HepG2 (cell line): ENCODE data around the gene TADA2B. TPM values are rescaled to one million over a fixed set of nuclear protein-coding genes. Genes with fewer than 3 reads are reported as not detected.

ENCODE experiments used
- BRF2 ChIP-seq: sonication (generic); formaldehyde crosslinking; IDR thresholded peaks from 2 replicates; pipeline ENCODE4 v1.8.1; 2022; ENCODE audit warnings: mild to moderate bottlenecking, missing genetic modification reagents
- HNF1A ChIP-seq, 2 experiments: sonication (generic) in 1 of 2; formaldehyde crosslinking in 1 of 2; IDR thresholded peaks; 2 replicates each; pipeline versions ENCODE4 v1.4.0 to v1.6.1; 2016 to 2020; ENCODE audit warnings: borderline replicate concordance in 1 of 2, low read depth in 1 of 2, mild to moderate bottlenecking in 1 of 2, missing genetic modification reagents in 1 of 2
- polyA plus RNA-seq, 8 experiments: library from polyadenylated mRNA; depleted of rRNA in 3 of 8; stranded (reverse) in 7 of 8; unstranded in 1 of 8; fragments of >200 nt; fragmentation: Illumina TruSeq in 4 of 8; extraction: Trizol in 4 of 8; gene quantifications; 2 replicates each; pipeline versions ENCODE4 v1.2.1 to v1.2.3, GENCODE V29; 2011 to 2016; ENCODE audit warnings: low read depth in 4 of 8, missing spikeins in 1 of 8, mixed read lengths in 1 of 8; ENCODE audit not compliant: insufficient read depth in 1 of 8
- total RNA-seq, 5 experiments: library from RNA; depleted of rRNA; stranded (reverse); fragments of >200 nt; fragmentation: Illumina TruSeq; extraction: Trizol; gene quantifications; 2 replicates each; pipeline ENCODE4 v1.2.3, GENCODE V29; 2016; ENCODE audit warnings: low read depth in 1 of 5
- TF ChIP-seq, protein P1 (sequence below): sonication (generic); formaldehyde crosslinking; IDR thresholded peaks from 2 replicates; pipeline ENCODE4 v1.5.1; 2020; ENCODE audit warnings: mild to moderate bottlenecking, missing genetic modification reagents, borderline replicate concordance
- TF ChIP-seq, protein P2 (sequence below): IDR thresholded peaks from 2 replicates; pipeline ENCODE4 v1.6.1; 2016; ENCODE audit warnings: low read depth, missing genetic modification reagents, missing compliant biosample characterization

TADA2B gene
- total and polyA plus RNA-seq, 2 of the 13 experiments (the other 11 are each of a cell fraction or from before 2014, with no cell fraction given): 4.6 to 8.9 TPM

DNA sequence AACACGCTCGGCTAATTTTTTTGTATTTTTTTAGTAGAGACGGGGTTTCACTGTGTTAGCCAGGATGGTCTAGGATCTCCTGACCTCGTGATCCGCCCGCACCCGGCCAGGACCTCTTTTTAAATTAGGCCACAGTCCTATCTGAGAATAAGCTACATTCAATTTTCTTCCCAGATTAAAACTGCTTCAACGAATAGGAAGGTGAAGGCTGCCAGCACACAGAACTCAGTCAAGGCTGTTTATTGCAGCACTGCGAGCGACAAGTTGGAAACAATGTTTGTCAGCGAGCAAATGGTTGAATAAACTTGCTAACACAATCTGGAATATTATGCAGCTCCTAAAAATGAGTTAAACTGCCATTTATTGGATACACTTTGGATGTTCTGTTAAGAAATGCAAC lies 22.8 kb downstream of the TADA2B start (continued):
- TF ChIP-seq BRF2 (CRISPR knock-in tag) (no peak), HNF1A (IDR thresholded peaks at IDR 0.05; ENCODE audit: low read depth) (no peak), HNF1A (CRISPR knock-in tag; IDR thresholded peaks at IDR 0.05; ENCODE audit: borderline replicate concordance) (no peak)
- TF ChIP-seq, protein P1, sequence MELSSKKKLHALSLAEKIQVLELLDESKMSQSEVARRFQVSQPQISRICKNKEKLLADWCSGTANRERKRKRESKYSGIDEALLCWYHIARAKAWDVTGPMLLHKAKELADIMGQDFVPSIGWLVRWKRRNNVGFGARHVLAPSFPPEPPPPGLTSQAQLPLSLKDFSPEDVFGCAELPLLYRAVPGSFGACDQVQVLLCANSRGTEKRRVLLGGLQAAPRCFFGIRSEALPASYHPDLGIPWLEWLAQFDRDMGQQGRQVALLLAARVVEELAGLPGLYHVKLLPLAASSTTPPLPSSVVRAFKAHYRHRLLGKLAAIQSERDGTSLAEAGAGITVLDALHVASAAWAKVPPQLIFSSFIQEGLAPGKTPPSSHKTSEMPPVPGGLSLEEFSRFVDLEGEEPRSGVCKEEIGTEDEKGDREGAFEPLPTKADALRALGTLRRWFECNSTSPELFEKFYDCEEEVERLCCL (CRISPR knock-in tag): no peak
- TF ChIP-seq, protein P2, sequence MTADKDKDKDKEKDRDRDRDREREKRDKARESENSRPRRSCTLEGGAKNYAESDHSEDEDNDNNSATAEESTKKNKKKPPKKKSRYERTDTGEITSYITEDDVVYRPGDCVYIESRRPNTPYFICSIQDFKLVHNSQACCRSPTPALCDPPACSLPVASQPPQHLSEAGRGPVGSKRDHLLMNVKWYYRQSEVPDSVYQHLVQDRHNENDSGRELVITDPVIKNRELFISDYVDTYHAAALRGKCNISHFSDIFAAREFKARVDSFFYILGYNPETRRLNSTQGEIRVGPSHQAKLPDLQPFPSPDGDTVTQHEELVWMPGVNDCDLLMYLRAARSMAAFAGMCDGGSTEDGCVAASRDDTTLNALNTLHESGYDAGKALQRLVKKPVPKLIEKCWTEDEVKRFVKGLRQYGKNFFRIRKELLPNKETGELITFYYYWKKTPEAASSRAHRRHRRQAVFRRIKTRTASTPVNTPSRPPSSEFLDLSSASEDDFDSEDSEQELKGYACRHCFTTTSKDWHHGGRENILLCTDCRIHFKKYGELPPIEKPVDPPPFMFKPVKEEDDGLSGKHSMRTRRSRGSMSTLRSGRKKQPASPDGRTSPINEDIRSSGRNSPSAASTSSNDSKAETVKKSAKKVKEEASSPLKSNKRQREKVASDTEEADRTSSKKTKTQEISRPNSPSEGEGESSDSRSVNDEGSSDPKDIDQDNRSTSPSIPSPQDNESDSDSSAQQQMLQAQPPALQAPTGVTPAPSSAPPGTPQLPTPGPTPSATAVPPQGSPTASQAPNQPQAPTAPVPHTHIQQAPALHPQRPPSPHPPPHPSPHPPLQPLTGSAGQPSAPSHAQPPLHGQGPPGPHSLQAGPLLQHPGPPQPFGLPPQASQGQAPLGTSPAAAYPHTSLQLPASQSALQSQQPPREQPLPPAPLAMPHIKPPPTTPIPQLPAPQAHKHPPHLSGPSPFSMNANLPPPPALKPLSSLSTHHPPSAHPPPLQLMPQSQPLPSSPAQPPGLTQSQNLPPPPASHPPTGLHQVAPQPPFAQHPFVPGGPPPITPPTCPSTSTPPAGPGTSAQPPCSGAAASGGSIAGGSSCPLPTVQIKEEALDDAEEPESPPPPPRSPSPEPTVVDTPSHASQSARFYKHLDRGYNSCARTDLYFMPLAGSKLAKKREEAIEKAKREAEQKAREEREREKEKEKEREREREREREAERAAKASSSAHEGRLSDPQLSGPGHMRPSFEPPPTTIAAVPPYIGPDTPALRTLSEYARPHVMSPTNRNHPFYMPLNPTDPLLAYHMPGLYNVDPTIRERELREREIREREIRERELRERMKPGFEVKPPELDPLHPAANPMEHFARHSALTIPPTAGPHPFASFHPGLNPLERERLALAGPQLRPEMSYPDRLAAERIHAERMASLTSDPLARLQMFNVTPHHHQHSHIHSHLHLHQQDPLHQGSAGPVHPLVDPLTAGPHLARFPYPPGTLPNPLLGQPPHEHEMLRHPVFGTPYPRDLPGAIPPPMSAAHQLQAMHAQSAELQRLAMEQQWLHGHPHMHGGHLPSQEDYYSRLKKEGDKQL: no peak
